OCI-LY3 (cell line): ENCODE results near the gene ENC1.

ENCODE experiments used
- H2AFZ ChIP-seq: fragments of 200-600, 300-600 bp; shearing (Covaris generic); 2 replicates; pipeline ENCODE4 v1.6.0; 2014; ENCODE audit warnings: antibody characterized with exemption, low read depth, low read length
- H3K27ac ChIP-seq: fragments of 200-600, 300-600 bp; sonication (generic); 2 replicates; pipeline ENCODE4 v1.5.1; 2014; ENCODE audit warnings: mild to moderate bottlenecking, low read length, moderate library complexity, mixed read lengths
- H3K27me3 ChIP-seq: fragments of 200-600, 300-600 bp; sonication (generic); 2 replicates; pipeline ENCODE4 v1.6.1; 2014; ENCODE audit warnings: low read depth, low read length, mixed read lengths
- H3K36me3 ChIP-seq: fragments of 200-600, 300-600 bp; sonication (generic); replicated peaks from 2 replicates; pipeline ENCODE3; 2014; ENCODE audit warnings: low read depth, low read length, mixed read lengths
- H3K4me1 ChIP-seq: fragments of 300-600, 200-600 bp; sonication (generic); 2 replicates; pipeline ENCODE4 v1.6.1; 2014; ENCODE audit warnings: low read length, mixed read lengths
- H3K4me2 ChIP-seq: fragments of 200-600, 300-600 bp; sonication (generic); 2 replicates; pipeline ENCODE4 v1.6.1; 2014; ENCODE audit warnings: low read length, mixed read lengths
- H3K4me3 ChIP-seq: fragments of 300-600, 200-600 bp; sonication (generic); 2 replicates; pipeline ENCODE4 v1.5.1; 2014; ENCODE audit warnings: antibody characterized with exemption, mild to moderate bottlenecking, low read length, moderate library complexity
- H3K79me2 ChIP-seq: fragments of 300-600, 200-600 bp; shearing (Covaris generic); 2 replicates; pipeline ENCODE4 v1.6.1; 2014; ENCODE audit warnings: mild to moderate bottlenecking, low read length, mixed read lengths
- H3K9ac ChIP-seq: fragments of 300-600, 200-600 bp; shearing (Covaris generic); 2 replicates; pipeline ENCODE4 v1.6.0; 2014; ENCODE audit warnings: mild to moderate bottlenecking, low read length, moderate library complexity
- H3K9me3 ChIP-seq: fragments of 200-600, 300-600 bp; shearing (Covaris generic); 2 replicates; pipeline ENCODE4 v1.6.1; 2014; ENCODE audit warnings: low read length, mixed read lengths; ENCODE audit not compliant: insufficient read depth
- H4K20me1 ChIP-seq: fragments of 200-600, 300-600 bp; sonication (generic); 2 replicates; pipeline ENCODE4 v1.6.1; 2016; ENCODE audit warnings: low read length, mixed read lengths; ENCODE audit not compliant: insufficient read depth
- EZH2phosphoT487 ChIP-seq: fragments of 200-600 bp; shearing (Covaris generic); IDR thresholded peaks from 2 replicates; pipeline ENCODE4 v1.6.1; 2018; ENCODE audit warnings: antibody characterized with exemption, mixed run types, low read depth
- TF ChIP-seq, protein P1 (sequence below): fragments of 200-600, 300-600 bp; sonication (generic); IDR thresholded peaks from 2 replicates; pipeline ENCODE4 v1.5.1; 2014; ENCODE audit warnings: antibody characterized with exemption, low read length, low read depth

The ENC1 gene

GRCh38 chr5:74586856-74587255 is 53.7 kb downstream of the ENC1 start:
- Histone ChIP-seq H2AFZ (no peak overlapping the region), H3K36me3 (no peaks in the 10 kb centered on the region), H3K9me3 (no peaks in the 10 kb centered on the region), H3K79me2 (no peaks in the 10 kb centered on the region), H3K4me3 (no peak overlapping the region), H3K27ac (no peak overlapping the region), H4K20me1 (no peaks in the 10 kb centered on the region), H3K4me2 (no peak overlapping the region), H3K9ac (no peak overlapping the region), H3K4me1 (no peaks in the 10 kb centered on the region), H3K27me3 (peaks cover 10% of the 10 kb centered on the region; the same call in 1 of the 2 replicates)
- TF ChIP-seq, protein P1, sequence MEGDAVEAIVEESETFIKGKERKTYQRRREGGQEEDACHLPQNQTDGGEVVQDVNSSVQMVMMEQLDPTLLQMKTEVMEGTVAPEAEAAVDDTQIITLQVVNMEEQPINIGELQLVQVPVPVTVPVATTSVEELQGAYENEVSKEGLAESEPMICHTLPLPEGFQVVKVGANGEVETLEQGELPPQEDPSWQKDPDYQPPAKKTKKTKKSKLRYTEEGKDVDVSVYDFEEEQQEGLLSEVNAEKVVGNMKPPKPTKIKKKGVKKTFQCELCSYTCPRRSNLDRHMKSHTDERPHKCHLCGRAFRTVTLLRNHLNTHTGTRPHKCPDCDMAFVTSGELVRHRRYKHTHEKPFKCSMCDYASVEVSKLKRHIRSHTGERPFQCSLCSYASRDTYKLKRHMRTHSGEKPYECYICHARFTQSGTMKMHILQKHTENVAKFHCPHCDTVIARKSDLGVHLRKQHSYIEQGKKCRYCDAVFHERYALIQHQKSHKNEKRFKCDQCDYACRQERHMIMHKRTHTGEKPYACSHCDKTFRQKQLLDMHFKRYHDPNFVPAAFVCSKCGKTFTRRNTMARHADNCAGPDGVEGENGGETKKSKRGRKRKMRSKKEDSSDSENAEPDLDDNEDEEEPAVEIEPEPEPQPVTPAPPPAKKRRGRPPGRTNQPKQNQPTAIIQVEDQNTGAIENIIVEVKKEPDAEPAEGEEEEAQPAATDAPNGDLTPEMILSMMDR: no peak
- no peak for TF ChIP-seq EZH2phosphoT487

- Histone ChIP-seq H3K4me3 (no peak overlapping the region), H3K9ac (no peak overlapping the region), H3K27ac (no peak overlapping the region), H3K4me1 (peaks cover 17% of the 10 kb centered on the region), H2AFZ (no peak overlapping the region), H4K20me1 (no peaks in the 10 kb centered on the region), H3K27me3 (no peaks in the 10 kb centered on the region), H3K9me3 (no peaks in the 10 kb centered on the region), H3K36me3 (no peaks in the 10 kb centered on the region), H3K4me2 (no peak overlapping the region), H3K79me2 (no peaks in the 10 kb centered on the region)
- no peak for TF ChIP-seq EZH2phosphoT487
- TF ChIP-seq, protein P1: no peak
These were observed 57.7 kb downstream of the ENC1 start for GRCh38 chr5:74582853-74583252.

DNA sequence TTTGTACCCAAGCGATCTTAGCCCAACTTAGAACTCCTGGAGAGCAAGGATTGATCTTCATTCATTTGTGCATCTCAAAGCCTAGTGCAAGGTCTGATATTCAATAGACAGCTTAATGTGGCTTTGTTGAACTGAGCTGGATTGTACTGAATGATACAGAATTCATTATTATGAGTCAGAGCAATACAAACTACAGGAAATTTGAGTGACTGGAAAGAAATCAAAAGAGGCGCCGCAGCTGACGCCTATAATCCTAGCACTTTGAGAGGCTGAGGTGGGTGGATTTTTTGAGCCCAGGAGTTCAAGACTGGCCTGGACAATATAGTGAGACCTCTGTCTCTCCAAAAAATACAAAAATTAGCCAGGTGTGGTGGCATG is 58.6 kb downstream of the ENC1 start:
- H3K27ac ChIP-seq: no peak overlapping the region
- H2AFZ ChIP-seq: no peak overlapping the region
- no peaks in the 10 kb centered on the region for H3K9me3 ChIP-seq
- no peak overlapping the region for H3K4me2 ChIP-seq
- H3K9ac ChIP-seq: no peak overlapping the region
- no peaks in the 10 kb centered on the region for H4K20me1 ChIP-seq
- peaks cover 24% of the 10 kb centered on the region for H3K4me1 ChIP-seq
- no peaks in the 10 kb centered on the region for H3K79me2 ChIP-seq
- no peaks in the 10 kb centered on the region for H3K27me3 ChIP-seq
- no peak overlapping the region for H3K4me3 ChIP-seq
- TF ChIP-seq, protein P1: no peak
- no peak for TF ChIP-seq EZH2phosphoT487
- no peaks in the 10 kb centered on the region for H3K36me3 ChIP-seq

- no peaks in the 10 kb centered on the region for H3K36me3 ChIP-seq
- H3K4me1 ChIP-seq: peaks cover 32% of the 10 kb centered on the region
- TF ChIP-seq, protein P1: no peak
- no peak for TF ChIP-seq EZH2phosphoT487
- H4K20me1 ChIP-seq: no peaks in the 10 kb centered on the region
- H3K4me3 ChIP-seq: no peak overlapping the region
- no peaks in the 10 kb centered on the region for H3K27me3 ChIP-seq
- no peak overlapping the region for H2AFZ ChIP-seq
- no peaks in the 10 kb centered on the region for H3K79me2 ChIP-seq
- H3K27ac ChIP-seq: no peak overlapping the region
- H3K9me3 ChIP-seq: no peaks in the 10 kb centered on the region
- H3K9ac ChIP-seq: no peak overlapping the region
- H3K4me2 ChIP-seq: no peak overlapping the region
These were observed 59.8 kb downstream of the ENC1 start for GRCh38 chr5:74580729-74581109.
